22Rv1 (cell line): ENCODE measurements around the gene PYDC1.

Source experiments
- H3K27ac ChIP-seq: fragments of 450-650 bp; 2 replicates; pipeline ENCODE4 v1.5.1; 2017
- ZFX ChIP-seq: fragments of 450-650 bp; IDR thresholded peaks from 2 replicates; pipeline ENCODE4 v1.6.1; 2017; ENCODE audit warnings: antibody characterized with exemption, borderline replicate concordance
- TF ChIP-seq, protein P1 (sequence below): fragments of 450-650 bp; IDR thresholded peaks from 2 replicates; pipeline ENCODE4 v1.5.1; 2017; ENCODE audit warnings: mild to moderate bottlenecking

PYDC1 gene

DNA sequence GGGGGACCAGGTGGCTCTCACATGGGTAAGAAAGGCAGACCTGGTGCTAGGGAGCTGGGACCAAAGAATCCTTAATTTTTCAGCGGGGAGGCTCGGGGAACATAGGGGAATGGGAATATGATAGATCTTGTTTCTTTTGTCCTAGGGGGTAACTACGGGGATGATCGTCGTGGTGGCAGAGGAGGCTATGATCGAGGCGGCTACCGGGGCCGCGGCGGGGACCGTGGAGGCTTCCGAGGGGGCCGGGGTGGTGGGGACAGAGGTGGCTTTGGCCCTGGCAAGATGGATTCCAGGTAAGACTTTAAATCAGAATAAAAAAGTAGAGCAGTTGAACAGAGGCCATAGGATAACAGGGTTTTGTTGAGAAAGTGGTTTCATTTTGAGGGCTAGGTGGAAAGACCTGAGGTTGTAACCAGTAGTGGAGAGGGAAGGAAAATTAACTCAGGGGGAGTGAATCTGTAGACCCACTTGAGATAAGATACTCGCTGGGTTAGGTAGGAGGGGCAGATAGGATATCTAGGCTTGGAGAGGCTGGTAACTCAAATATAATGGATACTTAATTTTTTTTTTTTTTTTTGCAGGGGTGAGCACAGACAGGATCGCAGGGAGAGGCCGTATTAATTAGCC is 26.0 kb downstream of the PYDC1 start:
- no peak overlapping the region for H3K27ac ChIP-seq
- TF ChIP-seq, protein P1, sequence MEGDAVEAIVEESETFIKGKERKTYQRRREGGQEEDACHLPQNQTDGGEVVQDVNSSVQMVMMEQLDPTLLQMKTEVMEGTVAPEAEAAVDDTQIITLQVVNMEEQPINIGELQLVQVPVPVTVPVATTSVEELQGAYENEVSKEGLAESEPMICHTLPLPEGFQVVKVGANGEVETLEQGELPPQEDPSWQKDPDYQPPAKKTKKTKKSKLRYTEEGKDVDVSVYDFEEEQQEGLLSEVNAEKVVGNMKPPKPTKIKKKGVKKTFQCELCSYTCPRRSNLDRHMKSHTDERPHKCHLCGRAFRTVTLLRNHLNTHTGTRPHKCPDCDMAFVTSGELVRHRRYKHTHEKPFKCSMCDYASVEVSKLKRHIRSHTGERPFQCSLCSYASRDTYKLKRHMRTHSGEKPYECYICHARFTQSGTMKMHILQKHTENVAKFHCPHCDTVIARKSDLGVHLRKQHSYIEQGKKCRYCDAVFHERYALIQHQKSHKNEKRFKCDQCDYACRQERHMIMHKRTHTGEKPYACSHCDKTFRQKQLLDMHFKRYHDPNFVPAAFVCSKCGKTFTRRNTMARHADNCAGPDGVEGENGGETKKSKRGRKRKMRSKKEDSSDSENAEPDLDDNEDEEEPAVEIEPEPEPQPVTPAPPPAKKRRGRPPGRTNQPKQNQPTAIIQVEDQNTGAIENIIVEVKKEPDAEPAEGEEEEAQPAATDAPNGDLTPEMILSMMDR: no peak
- no peak for TF ChIP-seq ZFX

DNA sequence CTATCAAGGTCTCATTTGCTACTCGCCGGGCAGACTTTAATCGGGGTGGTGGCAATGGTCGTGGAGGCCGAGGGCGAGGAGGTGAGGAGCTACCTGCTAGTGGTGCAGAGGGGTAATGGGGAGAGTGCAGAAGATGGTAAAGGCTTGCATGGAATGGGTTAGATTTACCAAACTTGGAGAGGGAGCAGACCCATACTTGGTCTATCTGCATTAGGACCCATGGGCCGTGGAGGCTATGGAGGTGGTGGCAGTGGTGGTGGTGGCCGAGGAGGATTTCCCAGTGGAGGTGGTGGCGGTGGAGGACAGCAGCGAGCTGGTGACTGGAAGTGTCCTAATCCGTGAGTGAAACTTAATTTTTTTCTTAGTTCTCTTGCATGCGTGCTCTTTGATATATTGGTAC is 26.9 kb downstream of the PYDC1 start:
- no peak for TF ChIP-seq ZFX
- TF ChIP-seq, protein P1: no peak
- H3K27ac ChIP-seq: no peak overlapping the region

DNA sequence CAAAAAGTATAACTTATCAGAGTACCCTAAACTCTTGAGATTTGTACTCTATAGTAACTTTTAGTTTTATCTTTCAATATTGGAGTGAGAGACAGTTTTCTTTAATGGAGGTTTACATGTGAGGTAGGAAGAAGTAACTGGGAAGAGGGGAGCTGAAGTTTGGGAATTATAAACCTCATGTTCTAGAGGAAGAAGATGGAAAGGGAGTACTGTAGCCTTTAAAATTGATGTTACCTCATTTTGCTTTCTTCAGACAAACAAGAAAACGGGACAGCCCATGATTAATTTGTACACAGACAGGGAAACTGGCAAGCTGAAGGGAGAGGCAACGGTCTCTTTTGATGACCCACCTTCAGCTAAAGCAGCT is 27.5 kb downstream of the PYDC1 start:
- H3K27ac ChIP-seq: no peak overlapping the region
- TF ChIP-seq, protein P1: no peak
- TF ChIP-seq ZFX: no peak

DNA sequence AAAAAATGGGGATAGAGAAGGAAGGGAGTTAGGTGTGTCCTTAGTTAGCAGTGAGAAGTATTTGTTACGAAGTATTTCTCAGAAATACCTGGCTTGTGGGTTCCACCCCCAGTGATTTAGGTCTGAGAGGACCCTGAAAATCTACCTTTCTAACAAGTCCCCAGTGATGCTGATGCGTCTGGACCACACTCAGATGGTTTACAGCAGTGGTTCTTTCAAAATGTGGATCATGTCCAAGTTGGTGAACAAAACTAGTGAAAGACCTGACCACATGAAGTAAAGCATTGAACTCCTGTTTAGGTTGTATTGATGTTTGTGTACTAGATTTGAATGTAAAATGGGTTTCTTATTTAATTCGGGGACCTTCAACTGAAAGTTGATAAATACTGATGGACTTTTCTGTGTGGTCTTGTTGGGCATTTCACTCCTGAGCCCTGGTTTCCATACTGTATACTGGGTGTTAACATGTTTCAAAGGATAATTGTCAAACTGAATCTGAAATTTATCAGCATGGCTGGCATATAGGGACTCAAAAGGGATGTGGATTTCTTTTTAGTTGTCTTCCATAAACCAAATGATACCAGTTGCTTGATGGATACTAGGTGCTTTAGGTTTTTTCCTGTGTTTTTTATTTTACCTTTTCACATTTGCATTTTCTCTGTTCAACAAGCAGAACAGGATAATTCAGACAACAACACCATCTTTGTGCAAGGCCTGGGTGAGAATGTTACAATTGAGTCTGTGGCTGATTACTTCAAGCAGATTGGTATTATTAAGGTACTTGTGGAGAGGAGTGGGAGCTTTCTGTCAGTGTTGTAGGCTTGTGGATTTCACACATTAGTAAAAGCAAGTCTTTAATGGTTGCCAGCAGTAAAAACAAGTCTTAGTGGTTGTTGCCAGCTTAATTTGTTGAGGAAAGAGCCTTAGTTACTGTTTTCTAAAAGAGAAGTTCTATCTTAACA is 28.2 kb downstream of the PYDC1 start:
- TF ChIP-seq, protein P1: no peak
- no peak for TF ChIP-seq ZFX
- no peak overlapping the region for H3K27ac ChIP-seq

DNA sequence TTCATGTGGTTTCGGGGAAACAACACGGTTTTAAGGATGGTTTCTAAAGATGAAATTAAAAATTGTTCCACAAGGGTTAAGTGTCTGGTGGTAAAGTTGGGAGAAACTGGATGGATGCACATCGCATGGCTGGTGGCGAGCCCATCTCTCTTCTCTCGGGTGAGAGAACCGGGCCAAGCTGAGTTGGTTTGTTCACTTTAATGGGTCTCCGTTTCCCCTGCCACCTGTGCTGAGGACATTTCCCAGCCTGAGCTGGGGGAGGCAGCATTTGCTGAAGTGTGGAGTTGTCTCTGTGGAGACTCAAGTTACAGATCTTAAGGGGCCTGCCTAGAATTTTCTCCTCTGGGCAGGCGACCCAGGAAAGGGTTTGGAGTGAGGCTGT is 29.1 kb downstream of the PYDC1 start:
- TF ChIP-seq, protein P1: no peak
- no peak for TF ChIP-seq ZFX

DNA sequence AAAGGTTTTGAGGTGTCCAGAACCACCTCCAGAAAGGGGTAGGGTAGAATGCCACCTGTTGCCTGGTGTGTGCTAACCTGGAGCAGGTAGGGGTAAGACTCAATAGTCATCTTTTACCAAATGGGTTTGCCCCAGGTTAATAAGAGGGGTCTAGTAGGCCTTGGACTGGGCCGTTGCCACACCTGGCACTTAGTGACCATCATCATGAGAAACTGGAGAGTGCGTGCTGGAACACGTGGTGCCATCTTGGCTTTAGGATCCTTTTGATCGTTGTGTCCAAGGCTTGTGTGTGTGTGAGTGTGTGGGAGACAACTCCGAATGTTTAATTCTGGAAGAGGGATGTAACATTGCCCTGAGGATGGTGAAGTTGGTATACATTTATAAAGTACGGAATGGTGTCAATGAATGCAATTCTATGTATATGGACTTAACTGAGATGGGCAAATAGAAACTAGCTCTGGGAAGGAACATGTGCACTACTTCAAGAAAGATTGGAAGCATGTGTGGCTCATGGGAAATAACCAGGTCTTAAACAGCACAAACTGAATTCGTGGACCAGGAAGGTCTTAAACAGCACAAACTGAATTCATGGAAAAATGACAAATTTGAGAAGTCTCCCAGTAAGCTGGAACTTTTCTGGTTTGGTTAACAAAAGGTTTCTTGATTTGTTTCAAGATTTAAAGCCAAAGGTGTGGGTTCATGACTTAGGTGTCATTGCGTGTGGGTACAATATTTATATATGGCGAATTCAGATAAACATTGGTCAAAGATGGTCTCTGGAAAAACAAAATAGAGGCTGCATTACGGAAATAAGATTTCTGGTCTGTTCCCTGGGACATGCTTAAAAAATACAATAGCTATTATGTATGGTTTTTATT is 29.8 kb downstream of the PYDC1 start:
- TF ChIP-seq ZFX: no peak
- TF ChIP-seq, protein P1: no peak
- no peak overlapping the region for H3K27ac ChIP-seq

More for the DNA sequence above, 29.1 kb downstream of the PYDC1 start:
- H3K27ac ChIP-seq: no peak overlapping the region
